Stomach (tissue), 9 donors: Measurements from ENCODE around the gene DOP1A. TPM values are rescaled to one million over a fixed set of nuclear protein-coding genes. Genes with fewer than 3 reads are reported as not detected.

Experiments
- DNase-seq, 2 donors: peaks; one replicate each; pipeline versions ENCODE4 v3.0.0 to v3.0.0-alpha.2; 2013 to 2019
- H3K27ac ChIP-seq, 5 donors: fragments of 200-600 bp in 4 of 5; sonication (generic) in 4 of 5; one replicate each; pipeline ENCODE4 v1.5.1; 2013 to 2019; ENCODE audit warnings: mild to moderate bottlenecking in 1 of 5, moderate library complexity in 1 of 5
- H3K27me3 ChIP-seq, 3 donors: fragments of 200-600 bp; sonication (generic); one replicate each; pipeline ENCODE4 v1.5.1; 2017 to 2019; ENCODE audit warnings: mixed run types in 1 of 3
- H3K36me3 ChIP-seq, 4 donors: fragments of 200-600 bp; sonication (generic); 1 replicate in 3 of 4; 2 replicates in 1 of 4; pipeline ENCODE4 v1.5.1; 2016 to 2019
- H3K4me1 ChIP-seq, 4 donors: fragments of 200-600 bp; sonication (generic); one replicate each; pipeline ENCODE4 v1.5.1; 2016 to 2019
- H3K4me3 ChIP-seq, 4 donors: fragments of 200-600 bp; sonication (generic) in 3 of 4; one replicate each; pipeline ENCODE4 v1.5.1; 2016 to 2019; ENCODE audit warnings: mild to moderate bottlenecking in 1 of 4
- H3K9me3 ChIP-seq, 4 donors: fragments of 200-600 bp; sonication (generic); one replicate each; pipeline ENCODE4 v1.5.1; 2016 to 2019
- EP300 ChIP-seq: sonication (generic); formaldehyde crosslinking; IDR thresholded peaks from one replicate; pipeline ENCODE4 v1.6.1; 2017; ENCODE audit warnings: antibody characterized with exemption
- POLR2A ChIP-seq, 4 donors: fragments of 450-650 bp; IDR thresholded peaks; one replicate each; pipeline ENCODE4 v1.6.1; 2016; ENCODE audit warnings: antibody characterized with exemption in 4 of 4, control low read depth in 2 of 4, mild to moderate bottlenecking in 1 of 4, moderate library complexity in 1 of 4
- POLR2AphosphoS5 ChIP-seq, 3 donors: sonication (generic); formaldehyde crosslinking; IDR thresholded peaks; one replicate each; pipeline ENCODE4 v1.6.1; 2016; ENCODE audit warnings: antibody characterized with exemption in 3 of 3
- WGBS, 5 donors: extraction: QIAGEN DNeasy Blood & Tissue Kit in 3 of 5; methylation state at CpG; one replicate each; pipeline versions ENCODE4 v1.1.5 to v1.1.7; 2013 to 2018; 5-methylcytosine and 5-hydroxymethylcytosine counted together
- intact Hi-C: fragments of 100-400 bp; cut with DNase I; formaldehyde crosslinking; loops from one replicate; pipeline ENCODE4 v1.15.1; 2023; ENCODE audit warnings: low total_unique reads
- polyA plus RNA-seq, 3 donors: library from polyadenylated mRNA; stranded (reverse); fragments of 200-250 nt; gene quantifications; one replicate each; pipeline ENCODE4 v1.2.3, GENCODE V29; 2013
- total RNA-seq, 5 donors: library from RNA; depleted of rRNA; stranded (reverse); fragments of >200 nt; gene quantifications; one replicate each; pipeline versions ENCODE4 v1.1.0 to v1.2.3, GENCODE V29; 2014 to 2016
- TF ChIP-seq, protein P1 (sequence below), 7 experiments: fragments of 450-650 bp in 4 of 7; fragments of 200-600 bp in 3 of 7; sonication (generic) in 3 of 7; IDR thresholded peaks; one replicate each; pipeline ENCODE4 v1.5.1; 2016 to 2019; ENCODE audit warnings: antibody characterized with exemption in 7 of 7, control low read depth in 2 of 7, mild to moderate bottlenecking in 1 of 7
- donor health status: healthy with polysubstance abuse.
- donor health status: Bipolar disorder and iron deficiency.
- donor health status: healthy.

Gene DOP1A
- total and polyA plus RNA-seq, 8 donors, result 2.6 to 68.3 (median 16.3) TPM

GRCh38 chr6:83199173-83199862, 131.8 kb downstream of the DOP1A start:
- intact Hi-C loops, result no loop called here
- no peak for DNase-seq
- Histone ChIP-seq H3K4me1 (peaks cover 0 to 60% (median 11%) of the 10 kb centered on the region in 4 donors), H3K4me3 (no peak overlapping the region), H3K27me3 (no peaks in the 10 kb centered on the region), H3K27ac (peak overlapping the region in 1 of 5 donors; percentile 29), H3K36me3 (peaks cover 0 to 22% (median 20%) of the 10 kb centered on the region in 4 donors), H3K9me3 (no peaks in the 10 kb centered on the region)
- 70 to 82% (median 76%) methylated on average over 5 of the region's 5 CpGs for WGBS, 5 donors
- TF ChIP-seq POLR2A (IDR thresholded peaks at IDR 0.05) (no peak), POLR2AphosphoS5 (IDR thresholded peaks at IDR 0.05) (no peak), EP300 (no peak)
- TF ChIP-seq, protein P1, sequence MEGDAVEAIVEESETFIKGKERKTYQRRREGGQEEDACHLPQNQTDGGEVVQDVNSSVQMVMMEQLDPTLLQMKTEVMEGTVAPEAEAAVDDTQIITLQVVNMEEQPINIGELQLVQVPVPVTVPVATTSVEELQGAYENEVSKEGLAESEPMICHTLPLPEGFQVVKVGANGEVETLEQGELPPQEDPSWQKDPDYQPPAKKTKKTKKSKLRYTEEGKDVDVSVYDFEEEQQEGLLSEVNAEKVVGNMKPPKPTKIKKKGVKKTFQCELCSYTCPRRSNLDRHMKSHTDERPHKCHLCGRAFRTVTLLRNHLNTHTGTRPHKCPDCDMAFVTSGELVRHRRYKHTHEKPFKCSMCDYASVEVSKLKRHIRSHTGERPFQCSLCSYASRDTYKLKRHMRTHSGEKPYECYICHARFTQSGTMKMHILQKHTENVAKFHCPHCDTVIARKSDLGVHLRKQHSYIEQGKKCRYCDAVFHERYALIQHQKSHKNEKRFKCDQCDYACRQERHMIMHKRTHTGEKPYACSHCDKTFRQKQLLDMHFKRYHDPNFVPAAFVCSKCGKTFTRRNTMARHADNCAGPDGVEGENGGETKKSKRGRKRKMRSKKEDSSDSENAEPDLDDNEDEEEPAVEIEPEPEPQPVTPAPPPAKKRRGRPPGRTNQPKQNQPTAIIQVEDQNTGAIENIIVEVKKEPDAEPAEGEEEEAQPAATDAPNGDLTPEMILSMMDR (IDR thresholded peaks at IDR 0.05), result no peak

- intact Hi-C loops, result no loop called here
- Histone ChIP-seq H3K4me1 (peaks cover 0 to 55% (median 7%) of the 10 kb centered on the region in 4 donors), H3K27ac (no peak overlapping the region), H3K4me3 (no peak overlapping the region), H3K27me3 (no peaks in the 10 kb centered on the region), H3K9me3 (no peaks in the 10 kb centered on the region), H3K36me3 (peaks cover 0 to 22% (median 20%) of the 10 kb centered on the region in 4 donors)
- DNase-seq, result no peak
- WGBS, 5 donors, result 27 to 40% (median 36%) methylated on average over 2 of the region's 2 CpGs
- TF ChIP-seq POLR2A (IDR thresholded peaks at IDR 0.05) (no peak), EP300 (no peak), POLR2AphosphoS5 (IDR thresholded peaks at IDR 0.05) (peak in 1 of 3 donors; percentile 59)
- TF ChIP-seq, protein P1 (IDR thresholded peaks at IDR 0.05), result no peak
Observed at GRCh38 chr6:83199863-83200225, 132.4 kb downstream of the DOP1A start.

GRCh38 chr6:83202031-83202430, 134.6 kb downstream of the DOP1A start:
- no peaks in the 10 kb centered on the region for H3K9me3 ChIP-seq
- H3K27ac ChIP-seq, result no peak overlapping the region
- H3K4me1 ChIP-seq, result peaks cover 0 to 41% (median 4%) of the 10 kb centered on the region in 4 donors
- H3K4me3 ChIP-seq, result no peak overlapping the region
- peaks cover 0 to 7% (median 7%) of the 10 kb centered on the region in 4 donors for H3K36me3 ChIP-seq
- intact Hi-C loops, result no loop called here
- no peaks in the 10 kb centered on the region for H3K27me3 ChIP-seq
- 38 to 81% (median 46%) methylated on average over 4 of the region's 4 CpGs for WGBS, 5 donors
- TF ChIP-seq EP300 (no peak), POLR2AphosphoS5 (IDR thresholded peaks at IDR 0.05) (no peak), POLR2A (IDR thresholded peaks at IDR 0.05) (no peak)
- TF ChIP-seq, protein P1 (IDR thresholded peaks at IDR 0.05), result no peak
- no peak for DNase-seq

DNA sequence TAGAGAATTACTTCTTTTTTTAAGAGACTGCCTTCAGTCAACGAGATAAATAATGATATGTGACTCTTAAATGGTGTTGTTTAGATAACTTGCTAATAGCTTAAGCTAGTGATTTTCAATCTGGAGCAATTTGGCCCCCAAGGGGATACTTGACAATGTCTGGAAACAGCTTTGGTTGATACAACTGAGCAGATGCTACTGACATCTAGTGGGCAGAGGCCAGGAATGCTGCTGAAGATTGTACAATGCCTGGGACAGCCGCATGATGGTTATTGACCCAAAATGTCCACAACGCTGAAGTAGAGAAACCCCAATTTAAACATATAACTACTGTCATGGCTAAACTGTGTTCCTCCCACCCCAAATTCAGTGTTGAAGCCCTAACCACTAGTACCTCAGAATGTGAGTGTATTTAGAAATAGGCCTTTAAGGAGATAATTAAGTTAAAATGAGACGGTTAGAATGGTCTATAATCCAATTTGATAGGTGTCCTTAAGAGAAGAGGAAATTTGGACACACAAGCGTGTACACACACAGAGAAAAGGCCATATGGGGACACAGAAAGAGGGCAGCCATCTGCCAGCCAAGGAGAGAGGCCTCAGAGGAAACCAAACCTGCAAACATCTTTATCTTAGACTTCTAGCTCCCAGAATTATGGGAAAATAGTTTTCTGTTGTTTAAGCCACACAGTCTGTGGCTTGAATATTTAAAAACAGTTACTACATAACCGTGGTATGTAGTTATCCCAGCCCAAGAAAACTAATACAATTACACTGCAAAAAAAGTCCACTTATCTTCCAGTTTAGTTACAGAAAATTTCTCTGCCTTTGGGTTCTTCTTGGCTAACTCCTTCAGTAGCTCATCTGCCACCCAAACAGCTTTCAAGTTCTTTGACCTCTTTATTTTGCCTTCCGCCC, 147.9 kb downstream of the DOP1A start:
- intact Hi-C loops, result no loop called here
- no peak for TF ChIP-seq EP300
- TF ChIP-seq POLR2AphosphoS5 (IDR thresholded peaks at IDR 0.05), result no peak
- TF ChIP-seq, protein P1 (IDR thresholded peaks at IDR 0.05), result peak in 5 of 7 experiments; percentile 56 to 68 (median 62)
- TF ChIP-seq POLR2A (IDR thresholded peaks at IDR 0.05), result no peak
- Histone ChIP-seq H3K9me3 (no peaks in the 10 kb centered on the region), H3K4me1 (peaks cover 0 to 3% (median 0%) of the 10 kb centered on the region in 4 donors), H3K27me3 (no peaks in the 10 kb centered on the region), H3K4me3 (no peak overlapping the region), H3K27ac (no peak overlapping the region), H3K36me3 (peaks cover 0 to 5% (median 0%) of the 10 kb centered on the region in 4 donors)
- DNase-seq, result peak; percentile 65 to 88
- WGBS, 5 donors, result 29 to 33% (median 31%) methylated on average over 7 of the region's 7 CpGs
